ENCODE results near the gene OR56A4.

OR56A4 gene, protein sequence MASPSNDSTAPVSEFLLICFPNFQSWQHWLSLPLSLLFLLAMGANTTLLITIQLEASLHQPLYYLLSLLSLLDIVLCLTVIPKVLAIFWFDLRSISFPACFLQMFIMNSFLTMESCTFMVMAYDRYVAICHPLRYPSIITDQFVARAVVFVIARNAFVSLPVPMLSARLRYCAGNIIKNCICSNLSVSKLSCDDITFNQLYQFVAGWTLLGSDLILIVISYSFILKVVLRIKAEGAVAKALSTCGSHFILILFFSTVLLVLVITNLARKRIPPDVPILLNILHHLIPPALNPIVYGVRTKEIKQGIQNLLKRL

DNA sequence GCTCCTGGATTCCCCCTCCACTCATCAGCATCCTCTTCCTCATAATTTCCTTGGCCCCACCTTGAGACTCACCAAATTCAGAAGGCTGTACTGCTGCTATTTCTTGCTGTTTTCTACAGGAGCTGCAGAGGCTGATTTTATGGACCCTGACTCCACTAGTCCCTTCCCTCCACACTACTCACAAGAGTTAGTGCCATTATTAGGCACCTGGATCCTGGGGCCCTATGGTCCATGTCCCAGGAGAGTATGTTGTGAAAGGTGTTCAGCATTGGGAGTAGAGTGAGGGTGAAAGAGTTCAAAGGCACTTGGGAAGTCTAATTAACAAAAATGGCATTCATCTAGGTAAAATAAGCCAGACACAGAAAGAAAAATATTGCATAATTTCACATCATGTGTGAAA is at the start of gene OR56A4:
Gene OR56A4 (minus strand): TSS at position 101 of the 400 bp plus-strand sequence. CDS start 3,954 bp downstream, outside the sequence.
- Mint-ChIP-seq H3K4me1 (no peaks in the 10 kb centered on the region), H3K9me3 (no peaks in the 10 kb centered on the region), H3K4me3 (no peak within 1 kb of the TSS), H3K27me3 (peaks cover 30% of the 10 kb centered on the region), H3K27ac (no peak within 1 kb of the TSS)
- no peak for DNase-seq
- ATAC-seq = no peak

DNA sequence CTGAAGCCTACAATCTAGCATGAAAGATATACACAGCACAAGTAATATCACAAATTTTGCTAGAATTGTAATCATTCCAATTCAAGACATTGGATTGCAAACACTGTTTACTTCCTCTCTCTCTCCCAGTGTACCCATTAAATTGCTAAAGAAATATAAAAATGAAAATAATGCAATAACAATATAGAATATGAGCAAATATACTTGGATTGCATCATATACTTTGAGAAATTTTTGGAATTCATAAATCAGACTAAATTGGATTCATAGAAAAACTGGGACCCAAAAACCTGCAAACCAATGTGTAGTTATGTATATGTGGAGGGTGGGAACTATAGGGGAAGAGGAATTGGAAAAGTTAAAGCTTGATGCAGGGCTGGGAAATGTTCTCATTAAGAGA is 48.8 kb upstream of the OR56A4 start:
- peaks cover 29% of the 10 kb centered on the region for H3K27me3 Mint-ChIP-seq
- no peak for DNase-seq
- no peak for ATAC-seq
- no peaks in the 10 kb centered on the region for H3K4me1 Mint-ChIP-seq
- H3K9me3 Mint-ChIP-seq = no peaks in the 10 kb centered on the region
- H3K4me3 Mint-ChIP-seq = no peak overlapping the region
- H3K27ac Mint-ChIP-seq = no peak overlapping the region

DNA sequence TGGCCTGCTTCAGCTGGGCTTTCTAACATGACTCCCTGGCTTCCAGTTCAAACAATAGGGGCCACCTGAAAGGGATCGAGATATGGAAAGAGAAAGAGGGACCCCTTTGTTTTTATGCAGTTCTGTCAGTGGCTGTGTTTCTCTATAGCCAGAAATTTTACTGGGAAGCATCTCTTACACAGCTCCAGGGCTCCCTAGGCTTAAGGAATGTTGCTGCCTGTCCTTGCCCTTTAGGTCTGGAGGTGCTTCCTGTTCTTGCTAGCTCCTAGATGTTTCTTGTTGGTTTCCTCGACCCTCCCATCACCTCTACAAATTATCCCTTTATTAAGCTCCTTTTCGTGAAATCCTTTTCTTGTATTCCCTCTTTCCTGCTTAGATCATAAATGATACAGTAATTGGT is 45.6 kb upstream of the OR56A4 start:
- DNase-seq (no peak), ATAC-seq (no peak)
- Mint-ChIP-seq H3K4me3 (no peak overlapping the region), H3K9me3 (no peaks in the 10 kb centered on the region), H3K27me3 (peaks cover 19% of the 10 kb centered on the region), H3K27ac (peak overlapping the region in 1 of 2 donors; percentile 9), H3K4me1 (no peaks in the 10 kb centered on the region)

DNA sequence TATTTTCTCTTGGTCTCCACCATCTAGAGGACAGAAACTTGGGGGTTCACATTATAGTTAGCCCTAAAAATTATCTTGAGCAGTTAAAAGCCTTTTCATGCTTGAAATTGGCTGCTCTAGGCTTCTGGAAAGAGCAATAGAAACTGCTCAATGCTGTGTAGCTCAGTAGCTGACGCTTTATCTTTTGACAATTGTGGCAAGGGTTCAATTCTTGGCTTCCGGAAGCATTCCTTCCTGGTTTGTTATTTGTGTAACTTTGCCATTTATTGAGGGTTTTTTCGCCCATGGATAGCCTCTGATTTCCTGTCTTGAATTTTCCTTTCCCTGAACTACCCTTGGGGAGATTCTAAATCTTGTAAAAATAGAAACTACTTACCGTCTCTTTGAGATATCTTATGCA is 34.1 kb upstream of the OR56A4 start:
- Mint-ChIP-seq H3K27me3 (peaks cover 18% of the 10 kb centered on the region), H3K4me1 (no peaks in the 10 kb centered on the region), H3K4me3 (no peak overlapping the region), H3K27ac (no peak overlapping the region), H3K9me3 (no peaks in the 10 kb centered on the region)
- DNase-seq = no peak
- ATAC-seq = no peak

DNA sequence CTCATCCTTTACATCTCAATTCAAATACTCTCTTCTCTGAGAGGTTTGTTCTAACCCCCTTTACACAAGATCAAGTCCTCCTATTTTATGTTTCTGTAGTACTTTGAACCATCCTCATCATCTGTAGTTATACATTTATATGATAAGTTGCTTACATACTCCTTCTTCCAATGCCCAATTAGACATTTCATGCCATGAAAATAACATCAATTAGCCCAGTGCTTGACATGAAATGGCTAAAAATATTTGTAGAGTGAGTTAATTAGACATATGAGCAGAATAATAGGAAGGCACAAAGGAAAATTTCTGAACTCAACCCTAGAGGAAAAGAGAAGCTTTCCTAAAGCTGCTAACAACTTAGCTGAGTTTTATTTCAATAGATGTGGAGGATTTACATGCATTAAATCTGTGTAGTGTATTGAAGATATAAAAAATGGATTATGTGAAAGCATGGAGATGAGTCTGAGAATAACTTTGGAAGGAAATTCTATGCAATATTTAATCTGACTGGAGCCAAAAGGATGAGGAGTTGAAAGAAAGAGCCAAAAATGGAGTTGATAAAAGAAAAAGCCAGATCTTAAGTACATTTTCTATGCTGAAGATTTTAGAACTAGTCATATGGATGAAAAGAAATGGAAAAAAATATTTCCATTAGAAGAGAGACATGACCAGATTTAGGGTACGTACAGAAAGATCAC is 24.1 kb upstream of the OR56A4 start, which contains the start of gene OR56A1:
Gene OR56A1 (minus strand): TSS at position 51 of the 698 bp plus-strand sequence. CDS start 3,066 bp downstream, outside the sequence.
- Mint-ChIP-seq H3K27me3 (peaks cover 12% of the 10 kb centered on the region), H3K4me3 (no peak within 1 kb of the TSS), H3K4me1 (no peaks in the 10 kb centered on the region), H3K9me3 (no peaks in the 10 kb centered on the region), H3K27ac (no peak within 1 kb of the TSS)
- DNase-seq = no peak
- no peak for ATAC-seq

DNA sequence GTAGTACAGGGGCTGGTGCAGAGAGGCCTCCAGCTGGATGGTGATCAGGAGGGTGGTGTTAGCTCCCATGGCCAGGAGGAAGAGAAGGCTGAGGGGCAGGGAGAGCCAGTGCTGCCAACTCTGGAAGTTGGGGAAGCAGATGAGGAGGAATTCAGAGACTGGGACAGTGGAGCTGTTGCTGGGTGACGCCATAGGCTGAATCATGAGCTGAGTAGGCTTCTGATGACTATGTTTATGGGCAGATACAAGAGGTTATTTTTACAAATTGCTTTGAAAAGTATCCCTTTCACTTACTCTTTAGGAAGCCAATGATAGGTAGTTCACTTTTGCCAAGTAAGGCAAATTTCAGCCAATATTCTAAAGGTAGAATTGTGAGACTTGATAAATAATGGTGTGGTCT is 20.8 kb upstream of the OR56A4 start:
- peaks cover 33% of the 10 kb centered on the region for H3K27me3 Mint-ChIP-seq
- H3K4me1 Mint-ChIP-seq = no peaks in the 10 kb centered on the region
- no peak overlapping the region for H3K4me3 Mint-ChIP-seq
- no peak for DNase-seq
- H3K9me3 Mint-ChIP-seq = no peaks in the 10 kb centered on the region
- ATAC-seq = no peak
- H3K27ac Mint-ChIP-seq = no peak overlapping the region

DNA sequence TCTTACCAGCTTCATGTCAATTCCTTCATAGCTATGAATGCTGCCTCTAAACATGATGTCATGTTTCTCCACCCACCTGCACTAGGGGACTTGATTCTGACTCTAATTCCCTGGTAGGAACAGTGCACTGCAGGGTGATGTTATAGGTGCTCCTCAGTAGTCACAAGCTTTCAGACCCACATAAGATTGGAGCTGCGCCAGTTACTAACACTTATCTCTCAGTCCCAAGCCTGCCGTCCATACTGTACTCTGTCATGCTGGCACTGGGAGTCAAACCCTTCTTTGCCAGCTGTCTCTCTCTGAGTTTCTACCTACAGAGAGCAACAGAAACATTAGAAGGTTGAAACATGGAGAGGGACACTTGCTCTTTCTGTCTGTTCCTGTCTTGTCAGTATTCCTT is 18.3 kb upstream of the OR56A4 start:
- no peaks in the 10 kb centered on the region for H3K4me1 Mint-ChIP-seq
- H3K27me3 Mint-ChIP-seq = peaks cover 33% of the 10 kb centered on the region
- no peak overlapping the region for H3K27ac Mint-ChIP-seq
- H3K9me3 Mint-ChIP-seq = no peaks in the 10 kb centered on the region
- DNase-seq = no peak
- H3K4me3 Mint-ChIP-seq = no peak overlapping the region
- ATAC-seq = no peak

DNA sequence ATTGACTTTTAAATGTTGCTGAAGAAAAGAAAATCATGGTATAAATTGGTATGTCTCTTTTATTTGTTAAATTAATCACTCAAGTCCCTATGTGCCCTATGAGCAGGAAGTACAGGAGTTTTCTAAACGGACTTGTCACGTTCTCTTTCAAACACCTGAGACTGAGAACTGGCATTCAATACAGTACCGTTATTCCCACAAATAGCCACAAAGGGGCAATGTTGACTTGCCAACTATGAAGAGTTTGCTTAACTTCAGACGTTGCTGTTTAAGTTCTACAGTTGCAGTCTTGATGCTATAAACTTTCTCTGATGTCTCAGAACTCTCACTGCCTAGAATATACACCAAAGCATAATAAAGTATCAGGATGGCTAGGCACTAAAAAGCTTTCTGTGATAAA is 16.2 kb upstream of the OR56A4 start:
- no peaks in the 10 kb centered on the region for H3K4me1 Mint-ChIP-seq
- no peak overlapping the region for H3K4me3 Mint-ChIP-seq
- DNase-seq (peak in 1 of 2 donors; percentile 10), ATAC-seq (peak; percentile 55)
- H3K9me3 Mint-ChIP-seq = no peaks in the 10 kb centered on the region
- H3K27ac Mint-ChIP-seq = no peak overlapping the region
- H3K27me3 Mint-ChIP-seq = peaks cover 45% of the 10 kb centered on the region

DNA sequence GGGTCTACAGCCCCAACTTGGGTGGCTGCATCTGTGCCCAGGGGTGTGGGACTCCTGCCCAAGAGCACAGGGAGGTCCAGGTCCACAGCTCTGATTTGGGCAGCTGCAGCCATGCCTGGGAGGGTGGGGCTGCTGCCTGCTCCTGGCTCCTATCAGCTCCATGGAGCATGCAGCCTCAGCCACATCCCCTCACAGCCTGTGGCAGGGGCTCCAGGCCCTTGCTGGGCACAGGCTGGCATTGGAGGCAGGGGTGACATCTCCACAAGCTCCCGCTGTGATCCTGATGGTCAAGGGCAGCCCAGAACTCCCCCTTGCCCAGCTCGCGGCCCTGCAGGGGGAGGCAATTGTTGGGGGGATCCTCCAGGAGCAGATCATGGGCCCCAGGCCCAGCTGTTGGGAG is 6.3 kb upstream of the OR56A4 start:
- peaks cover 32% of the 10 kb centered on the region for H3K27me3 Mint-ChIP-seq
- peaks cover 7 to 9% of the 10 kb centered on the region in 2 donors for H3K9me3 Mint-ChIP-seq
- H3K27ac Mint-ChIP-seq = no peak overlapping the region
- no peaks in the 10 kb centered on the region for H3K4me1 Mint-ChIP-seq
- no peak overlapping the region for H3K4me3 Mint-ChIP-seq
- peak; percentile 23 for ATAC-seq
- no peak for DNase-seq

DNA sequence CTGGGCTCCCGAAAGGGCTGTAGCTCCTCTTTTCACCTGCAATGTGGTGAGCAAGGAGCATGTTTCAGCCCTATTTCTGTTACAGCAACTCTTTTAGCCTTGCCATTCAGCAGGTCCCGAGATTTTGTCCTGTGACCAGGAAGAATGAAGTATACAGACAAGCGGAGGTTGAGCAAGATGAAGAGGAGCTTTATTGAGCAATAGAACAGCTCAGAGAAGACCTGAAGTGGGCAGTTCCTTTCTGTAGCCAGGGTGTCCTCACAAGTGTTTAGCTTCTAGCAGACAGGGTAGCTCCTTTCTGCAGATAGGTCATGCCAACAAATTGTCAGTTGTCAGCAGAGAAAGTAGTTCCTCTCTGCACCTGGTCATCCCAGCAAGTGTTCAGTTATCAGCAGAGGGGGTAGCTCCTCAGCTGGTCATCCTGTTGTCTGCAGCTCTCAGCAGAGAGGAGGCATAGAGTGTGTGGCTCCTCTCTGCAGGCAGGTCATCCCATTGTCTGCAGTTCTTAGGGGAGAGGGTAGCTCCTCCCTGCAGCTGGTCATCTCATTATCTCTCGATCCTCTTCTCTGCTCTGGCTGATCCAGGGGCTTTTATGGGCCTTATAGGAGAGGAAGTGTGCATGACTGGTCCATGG is 5.4 kb upstream of the OR56A4 start:
- peaks cover 32% of the 10 kb centered on the region for H3K27me3 Mint-ChIP-seq
- no peak overlapping the region for H3K27ac Mint-ChIP-seq
- H3K4me3 Mint-ChIP-seq = no peak overlapping the region
- H3K9me3 Mint-ChIP-seq = peaks cover 7 to 9% of the 10 kb centered on the region in 2 donors
- peak; percentile 7 for ATAC-seq
- no peaks in the 10 kb centered on the region for H3K4me1 Mint-ChIP-seq
- DNase-seq = no peak

DNA sequence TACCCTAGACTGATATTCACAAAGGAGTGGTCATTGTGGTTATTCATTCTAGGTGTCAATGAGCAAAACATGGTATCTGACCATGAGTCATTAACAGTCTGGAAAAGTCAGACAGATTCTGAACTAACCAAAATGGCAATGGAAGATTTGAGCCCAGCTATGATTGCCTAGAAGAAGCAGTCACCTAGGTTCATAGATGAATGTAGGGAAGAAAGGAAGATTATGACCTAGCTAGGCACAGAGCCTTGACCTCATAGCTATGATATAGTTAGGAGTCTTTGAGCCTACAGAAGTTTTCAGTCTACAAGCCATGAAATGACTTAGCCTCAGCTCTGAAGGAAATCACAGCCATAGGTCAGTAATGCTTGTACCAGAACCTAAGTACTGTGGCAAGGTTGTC is 351 bp downstream of the OR56A4 start:
- ATAC-seq (peak; percentile 23), DNase-seq (no peak)
- Mint-ChIP-seq H3K4me1 (no peaks in the 10 kb centered on the region), H3K4me3 (no peak overlapping the region), H3K9me3 (no peaks in the 10 kb centered on the region), H3K27me3 (peaks cover 28% of the 10 kb centered on the region), H3K27ac (no peak overlapping the region)

DNA sequence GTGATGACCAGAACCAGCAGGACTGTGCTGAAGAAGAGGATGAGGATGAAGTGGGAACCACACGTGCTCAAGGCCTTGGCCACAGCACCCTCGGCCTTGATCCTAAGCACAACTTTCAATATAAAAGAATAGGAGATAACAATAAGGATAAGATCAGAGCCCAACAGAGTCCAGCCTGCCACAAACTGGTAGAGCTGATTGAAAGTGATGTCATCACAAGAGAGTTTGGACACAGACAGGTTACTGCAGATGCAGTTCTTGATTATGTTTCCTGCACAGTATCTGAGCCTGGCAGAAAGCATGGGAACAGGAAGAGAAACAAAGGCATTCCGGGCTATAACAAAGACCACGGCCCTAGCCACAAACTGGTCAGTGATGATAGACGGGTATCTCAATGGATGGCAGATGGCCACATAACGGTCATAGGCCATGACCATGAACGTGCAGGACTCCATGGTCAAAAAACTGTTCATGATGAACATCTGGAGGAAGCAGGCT is 4.5 kb downstream of the OR56A4 start:
- H3K27me3 Mint-ChIP-seq = peaks cover 29% of the 10 kb centered on the region
- DNase-seq (no peak), ATAC-seq (no peak)
- no peaks in the 10 kb centered on the region for H3K4me1 Mint-ChIP-seq
- H3K4me3 Mint-ChIP-seq = no peak overlapping the region
- no peak overlapping the region for H3K27ac Mint-ChIP-seq
- no peaks in the 10 kb centered on the region for H3K9me3 Mint-ChIP-seq

DNA sequence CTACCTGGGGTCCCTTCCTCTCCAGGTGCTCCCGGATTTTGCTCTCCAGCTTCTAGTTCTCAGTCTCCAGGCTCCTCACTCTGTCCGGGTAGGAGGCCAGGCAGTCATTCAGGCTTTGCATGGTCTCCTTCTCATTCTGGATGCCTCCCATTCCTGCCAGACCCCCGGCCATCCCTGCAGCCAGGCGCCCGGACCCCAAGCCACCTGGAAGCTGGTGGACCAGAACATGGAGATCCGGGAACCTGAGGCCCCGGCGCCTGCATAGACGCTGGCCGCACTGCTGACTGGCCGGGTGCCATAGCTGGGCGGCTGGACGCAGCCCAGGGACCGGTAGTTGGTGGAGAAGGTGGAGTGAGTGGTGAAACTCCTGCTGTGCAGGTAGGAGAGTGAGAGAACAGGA is 12.0 kb downstream of the OR56A4 start:
- peaks cover 20% of the 10 kb centered on the region for H3K27me3 Mint-ChIP-seq
- no peak for ATAC-seq
- DNase-seq = no peak
- no peaks in the 10 kb centered on the region for H3K4me1 Mint-ChIP-seq
- no peaks in the 10 kb centered on the region for H3K9me3 Mint-ChIP-seq
- no peak overlapping the region for H3K27ac Mint-ChIP-seq
- H3K4me3 Mint-ChIP-seq = no peak overlapping the region

DNA sequence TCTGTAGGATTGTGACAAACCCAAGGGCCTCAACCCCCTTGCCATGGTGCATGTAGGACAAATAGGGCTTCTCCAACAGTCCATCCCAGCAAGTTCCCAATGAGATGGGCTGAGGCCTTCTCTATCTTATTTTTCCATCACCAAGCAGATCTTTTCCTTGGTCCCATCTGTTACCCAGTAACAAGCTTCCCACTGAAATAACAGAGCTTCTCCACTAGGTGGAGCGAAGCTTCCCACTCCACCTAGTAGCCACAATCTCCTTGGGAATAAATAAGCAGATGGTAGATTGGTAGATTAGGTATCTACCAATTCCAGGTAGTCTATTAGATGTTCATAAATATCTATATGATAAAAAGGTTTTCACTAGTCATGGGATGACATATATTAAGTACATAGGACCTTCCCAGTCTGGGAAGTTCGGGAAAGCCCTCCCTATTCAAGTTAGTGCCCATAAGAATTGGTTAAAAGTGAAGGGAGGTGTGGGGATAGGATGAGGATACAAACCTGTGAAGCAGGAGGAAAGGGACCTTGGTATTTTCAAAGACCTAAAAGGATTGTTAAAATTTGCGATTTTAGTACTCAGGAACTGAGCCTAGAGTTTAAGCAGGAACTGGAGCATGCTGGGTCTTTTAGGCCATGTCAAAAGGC is 14.0 kb downstream of the OR56A4 start:
- no peak for DNase-seq
- no peaks in the 10 kb centered on the region for H3K9me3 Mint-ChIP-seq
- no peak for ATAC-seq
- no peak overlapping the region for H3K4me3 Mint-ChIP-seq
- no peak overlapping the region for H3K27ac Mint-ChIP-seq
- peaks cover 19% of the 10 kb centered on the region for H3K27me3 Mint-ChIP-seq
- no peaks in the 10 kb centered on the region for H3K4me1 Mint-ChIP-seq

DNA sequence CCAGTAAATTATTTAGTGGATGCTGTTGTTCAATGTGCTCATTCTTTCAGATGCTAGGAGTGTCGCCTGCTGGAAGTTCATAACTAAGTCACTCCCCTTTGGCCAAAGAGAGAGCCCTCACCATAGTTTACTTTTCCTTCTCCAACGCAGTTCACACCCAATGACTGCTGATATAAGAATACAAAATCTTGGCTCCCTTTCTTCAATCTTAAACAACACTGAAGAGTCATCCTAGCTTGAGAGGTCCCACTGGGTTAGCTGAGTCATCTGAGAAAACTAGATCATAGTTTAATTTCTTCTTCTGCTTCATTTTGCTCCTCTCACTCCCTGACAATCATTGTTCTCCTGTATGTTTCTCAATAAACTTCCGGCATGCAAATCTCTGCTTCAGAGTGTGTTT is 14.6 kb downstream of the OR56A4 start:
- H3K4me1 Mint-ChIP-seq = no peaks in the 10 kb centered on the region
- no peak overlapping the region for H3K4me3 Mint-ChIP-seq

More for the DNA sequence above, 14.6 kb downstream of the OR56A4 start:
- Mint-ChIP-seq H3K9me3 (no peaks in the 10 kb centered on the region), H3K27me3 (peaks cover 24% of the 10 kb centered on the region), H3K27ac (no peak overlapping the region)
- ATAC-seq (no peak), DNase-seq (no peak)

Data from stimulated activated naive CD8-positive, alpha-beta T cell treated with anti-CD3 and anti-CD28 coated beads, Interleukin-15, amount 100 ng/mL, for 72 hours (primary cell).